PC-9 (cell line): ENCODE data around the gene HSD11B1. TPM values are rescaled to one million over a fixed set of nuclear protein-coding genes. Genes with fewer than 3 reads are reported as not detected.
A peak's percentile ranks its signal among the peaks of the same experiment; 100 is the strongest.

Experiments used
- BruUV-seq: library from RNA; stranded (reverse); fragments of 400-500 nt; replicated peaks from 2 replicates; lab custom pipeline; 2021; lab: Mats Ljungman, UMichigan
- CTCF ChIA-PET: fragments of 300-600 bp; sonication (Branson Sonifier 250); formaldehyde crosslinking; loops from one replicate; lab custom pipeline; 2022; ENCODE audit warnings: antibody characterized with exemption; lab: Charles Lee
- POLR2A ChIA-PET: fragments of 300-600 bp; sonication (Branson Sonifier 250); formaldehyde crosslinking; loops from one replicate; lab custom pipeline; 2022; ENCODE audit warnings: antibody characterized with exemption; ENCODE audit not compliant: unreplicated experiment; lab: Charles Lee
- DNase-seq, 2 experiments: peaks; one replicate each; pipeline versions ENCODE4 v3.0.0 to v3.0.0-alpha.2; 2015 to 2022; ENCODE audit warnings: mixed read lengths in 1 of 2
- H2AFZ ChIP-seq: fragments of 200-600 bp; sonication (generic); 2 replicates; pipeline ENCODE4 v1.8.1; 2017; ENCODE audit warnings: antibody characterized with exemption
- H3F3A ChIP-seq: fragments of 200-600 bp; sonication (generic); 2 replicates; pipeline ENCODE4 v1.8.1; 2017; ENCODE audit warnings: antibody characterized with exemption, mild to moderate bottlenecking, low read depth; ENCODE audit not compliant: insufficient read depth
- H3K27ac ChIP-seq: fragments of 200-600 bp; sonication (generic); 2 replicates; pipeline ENCODE4 v1.6.1; 2016; ENCODE audit warnings: mixed run types
- H3K27me3 ChIP-seq: fragments of 200-600 bp; sonication (generic); 2 replicates; pipeline ENCODE4 v1.6.1; 2016; ENCODE audit warnings: low read depth, mixed run types; ENCODE audit not compliant: insufficient read depth
- H3K36me3 ChIP-seq: fragments of 200-600 bp; sonication (generic); 2 replicates; pipeline ENCODE4 v1.6.1; 2016; ENCODE audit warnings: low read depth, mixed run types
- H3K4me1 ChIP-seq: fragments of 200-600 bp; sonication (generic); replicated peaks from 2 replicates; pipeline ENCODE4 v1.6.1; 2016; ENCODE audit warnings: mixed run types; ENCODE audit not compliant: insufficient read depth
- H3K4me2 ChIP-seq: fragments of 200-600 bp; sonication (generic); 2 replicates; pipeline ENCODE4 v1.6.1; 2017; ENCODE audit warnings: mixed run types
- H3K4me3 ChIP-seq: fragments of 200-600 bp; sonication (generic); 2 replicates; pipeline ENCODE4 v1.6.1; 2016; ENCODE audit warnings: mixed run types
- H3K79me2 ChIP-seq: fragments of 200-600 bp; sonication (generic); 2 replicates; pipeline ENCODE4 v1.6.1; 2017; ENCODE audit warnings: low read depth, mixed run types
- H3K9me2 ChIP-seq: fragments of 200-600 bp; sonication (generic); 2 replicates; pipeline ENCODE4 v1.8.1; 2017; ENCODE audit warnings: mild to moderate bottlenecking; ENCODE audit not compliant: insufficient read depth
- H3K9me3 ChIP-seq: fragments of 200-600 bp; sonication (generic); 2 replicates; pipeline ENCODE4 v1.8.1; 2016; ENCODE audit warnings: low read depth; ENCODE audit not compliant: insufficient read depth
- H4K20me1 ChIP-seq: fragments of 200-600 bp; sonication (generic); 2 replicates; pipeline ENCODE4 v1.8.1; 2017; ENCODE audit not compliant: insufficient read depth
- CTCF ChIP-seq: fragments of 200-600 bp; sonication (generic); conservative IDR thresholded peaks from 2 replicates; pipeline ENCODE4 v1.6.1; 2017; ENCODE audit warnings: mixed run types, antibody characterized with exemption, mild to moderate bottlenecking, moderate library complexity
- EZH2 ChIP-seq: fragments of 200-600 bp; sonication (generic); IDR thresholded peaks from 2 replicates; pipeline ENCODE4 v1.8.0; 2017; ENCODE audit warnings: antibody characterized with exemption, low read depth
- intact Hi-C: fragments of 100-400 bp; cut with micrococcal nuclease; formaldehyde crosslinking; loops from one replicate; pipeline ENCODE4 v1.10.0; 2022; ENCODE audit not compliant: unreplicated experiment
- total RNA-seq: library from RNA; stranded (reverse); gene quantifications from 2 replicates; pipeline ENCODE4 v1.2.3, GENCODE V29; 2021

The HSD11B1 gene
- total RNA-seq, 1 experiment from 2014 or later, result not detected

DNA sequence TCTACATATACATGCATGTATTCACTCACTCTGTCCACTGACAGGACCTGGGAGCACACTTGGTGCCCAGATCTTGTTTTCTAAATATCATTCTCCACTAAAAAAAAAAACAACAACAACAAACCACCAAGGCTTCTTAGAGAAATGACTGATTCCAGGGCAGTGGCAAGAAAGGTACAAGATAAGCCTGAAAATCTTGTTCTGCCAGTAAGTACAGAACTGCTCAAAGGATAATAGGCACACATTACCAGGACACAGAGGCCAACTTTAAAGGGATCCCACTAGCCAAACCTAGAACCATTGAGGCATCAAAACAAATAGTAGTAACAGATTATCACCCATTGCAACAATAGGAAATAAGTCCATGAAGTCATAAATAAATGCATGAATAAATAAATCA, 10.7 kb downstream of the HSD11B1 start:
- BruUV-seq, result no TSS peak
- H4K20me1 ChIP-seq, result no peaks in the 10 kb centered on the region
- ChIA-PET POLR2A (no interaction called here), CTCF (no interaction called here)
- no peaks in the 10 kb centered on the region for H3K27me3 ChIP-seq
- peaks cover 9% of the 10 kb centered on the region; the same call in 1 of the 2 replicates for H3K4me1 ChIP-seq
- H3K36me3 ChIP-seq, result no peaks in the 10 kb centered on the region
- H3K4me3 ChIP-seq, result no peak overlapping the region
- H3K9me2 ChIP-seq, result no peaks in the 10 kb centered on the region
- peak in 1 of 2 experiments; percentile 47 for DNase-seq
- H3K27ac ChIP-seq, result no peak overlapping the region
- H3K79me2 ChIP-seq, result no peaks in the 10 kb centered on the region
- intact Hi-C loops, result no loop called here
- no peak for TF ChIP-seq CTCF
- TF ChIP-seq EZH2, result no peak
- H3K9me3 ChIP-seq, result no peaks in the 10 kb centered on the region
- peak overlapping the region; percentile 22; the same call in 1 of the 2 replicates for H3K4me2 ChIP-seq
- H2AFZ ChIP-seq, result no peak overlapping the region
- H3F3A ChIP-seq, result no peaks in the 10 kb centered on the region

DNA sequence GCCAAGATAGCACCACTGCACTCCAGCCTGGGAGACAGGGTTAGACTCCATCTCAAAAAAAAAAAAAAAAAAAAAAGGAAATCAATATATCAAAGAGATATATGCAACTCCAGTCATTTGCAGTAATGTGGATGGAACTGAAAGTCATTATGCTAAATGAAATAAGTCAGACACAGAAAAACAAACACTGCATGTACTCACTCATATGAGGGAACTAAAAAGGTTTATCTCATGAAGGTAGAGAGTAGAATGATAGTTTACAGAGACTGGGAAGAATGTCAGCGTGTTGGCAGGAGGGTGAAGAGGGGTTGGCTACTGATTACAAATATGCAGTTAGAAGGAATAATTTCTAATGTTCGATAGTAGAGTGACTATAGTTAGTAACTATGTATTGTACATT, 13.2 kb downstream of the HSD11B1 start:
- TF ChIP-seq CTCF, result no peak
- TF ChIP-seq EZH2, result no peak
- no peaks in the 10 kb centered on the region for H3F3A ChIP-seq
- H3K4me1 ChIP-seq, result peaks cover 9% of the 10 kb centered on the region; the same call in 1 of the 2 replicates
- no peaks in the 10 kb centered on the region for H4K20me1 ChIP-seq
- no peak overlapping the region for H3K4me3 ChIP-seq
- no TSS peak for BruUV-seq
- CTCF ChIA-PET, result no interaction called here
- intact Hi-C loops, result no loop called here
- no peaks in the 10 kb centered on the region for H3K27me3 ChIP-seq
- 0 out of 2 replicates have a peak, but pooled peaks cover 4% of the 10 kb centered on the region for H3K9me2 ChIP-seq
- no peaks in the 10 kb centered on the region for H3K9me3 ChIP-seq
- no peaks in the 10 kb centered on the region for H3K36me3 ChIP-seq
- no peaks in the 10 kb centered on the region for H3K79me2 ChIP-seq
- POLR2A ChIA-PET, result no interaction called here
- H2AFZ ChIP-seq, result no peak overlapping the region
- H3K27ac ChIP-seq, result no peak overlapping the region
- no peak for DNase-seq
- H3K4me2 ChIP-seq, result no peak overlapping the region

DNA sequence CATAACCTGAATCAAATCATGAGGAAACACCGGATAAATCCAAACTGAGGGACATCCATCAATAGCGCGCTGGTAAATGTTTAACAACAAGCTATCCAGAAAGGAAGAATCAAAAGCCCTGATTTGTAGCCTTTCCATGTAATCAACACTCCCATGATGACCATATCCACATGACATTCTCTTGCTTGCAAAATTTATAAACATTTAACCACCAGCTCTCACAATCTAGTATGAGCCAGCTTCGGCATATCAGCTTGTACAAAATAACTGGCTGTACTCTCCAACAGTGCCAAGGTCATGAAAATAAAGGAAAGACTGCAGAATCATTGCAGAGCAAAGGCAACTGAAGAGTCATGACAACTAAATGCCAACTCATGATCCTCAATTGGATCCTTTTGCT, 15.7 kb downstream of the HSD11B1 start:
- no peaks in the 10 kb centered on the region for H3K9me3 ChIP-seq
- no peak overlapping the region for H3K4me2 ChIP-seq
- H2AFZ ChIP-seq, result no peak overlapping the region
- no peak overlapping the region for H3K4me3 ChIP-seq
- TF ChIP-seq EZH2 (no peak), CTCF (no peak)
- CTCF ChIA-PET, result no interaction called here
- no peaks in the 10 kb centered on the region for H3K36me3 ChIP-seq
- H3K27me3 ChIP-seq, result no peaks in the 10 kb centered on the region
- intact Hi-C loops, result no loop called here
- H3K27ac ChIP-seq, result no peak overlapping the region
- no peaks in the 10 kb centered on the region for H3K79me2 ChIP-seq
- no peaks in the 10 kb centered on the region for H3F3A ChIP-seq
- no peak for DNase-seq
- peaks cover 5% of the 10 kb centered on the region; the same call in 1 of the 2 replicates for H3K4me1 ChIP-seq
- no TSS peak for BruUV-seq
- 0 out of 2 replicates have a peak, but pooled peaks cover 4% of the 10 kb centered on the region for H3K9me2 ChIP-seq
- H4K20me1 ChIP-seq, result no peaks in the 10 kb centered on the region
- POLR2A ChIA-PET, result no interaction called here
